Endothelial cell of umbilical vein (primary cell): ENCODE data around the gene CACNA2D1. TPM values are rescaled to one million over a fixed set of nuclear protein-coding genes. Genes with fewer than 3 reads are reported as not detected.

Source experiments
- BruUV-seq: library from RNA; stranded (reverse); fragments of 400-500 nt; replicated peaks from 2 replicates; lab custom pipeline; 2021; lab: Mats Ljungman, UMichigan
- CTCF ChIA-PET: fragments of 300-600, 350-600 bp; sonication (Branson Sonifier 250); formaldehyde crosslinking; loops from one replicate; lab custom pipeline; 2021; ENCODE audit warnings: antibody characterized with exemption, inconsistent platforms; lab: Charles Lee
- POLR2A ChIA-PET: fragments of 300-600, 350-600 bp; sonication (Branson Sonifier 250); formaldehyde crosslinking; loops from one replicate; lab custom pipeline; 2021; ENCODE audit warnings: antibody characterized with exemption, inconsistent platforms; lab: Charles Lee
- DNase-seq: peaks from one replicate; pipeline ENCODE4 v3.0.0-alpha.2; 2011; ENCODE audit warnings: low read depth, low spot score
- FAIRE-seq: peaks from 2 replicates; lab custom pipeline; 2011; peaks lifted over from hg19 to GRCh38; lab: Jason Lieb, UNC
- H2AFZ ChIP-seq: 2 replicates; pipeline ENCODE4 v1.6.0; 2012; ENCODE audit warnings: low read depth, low read length, control low read depth, inconsistent platforms
- H3K27ac ChIP-seq: 2 replicates; pipeline ENCODE4 v1.5.1; 2011; ENCODE audit warnings: low read depth, mild to moderate bottlenecking, control low read depth, low read length, moderate library complexity; ENCODE audit not compliant: insufficient read depth
- H3K27me3 ChIP-seq, 2 experiments: 2 replicates each; pipeline versions ENCODE4 v1.6.0 to v1.6.1; 2011; ENCODE audit warnings: low read length in 2 of 2, mixed read lengths in 1 of 2; ENCODE audit not compliant: control insufficient read depth in 2 of 2, insufficient read depth in 2 of 2
- H3K36me3 ChIP-seq, 2 experiments: 2 replicates in 1 of 2; 3 replicates in 1 of 2; pipeline ENCODE4 v1.5.1; 2011; ENCODE audit warnings: low read length in 2 of 2, mild to moderate bottlenecking in 1 of 2, moderate library complexity in 1 of 2; ENCODE audit not compliant: control insufficient read depth in 2 of 2, insufficient read depth in 2 of 2; ENCODE audit errors: extremely low read depth in 1 of 2
- H3K4me1 ChIP-seq: 3 replicates; pipeline ENCODE4 v1.5.1; 2011; ENCODE audit warnings: mild to moderate bottlenecking, low read length; ENCODE audit not compliant: control insufficient read depth, insufficient read depth; ENCODE audit errors: extremely low read depth
- H3K4me2 ChIP-seq: 2 replicates; pipeline ENCODE4 v1.6.1; 2011; ENCODE audit warnings: low read length, control low read depth, mixed read lengths; ENCODE audit not compliant: insufficient read depth
- H3K4me3 ChIP-seq, 3 experiments: fragments of 200-600 bp in 1 of 3; sonication (generic), shearing (Covaris generic) in 1 of 3; replicated peaks in 1 of 3; 2 replicates each; pipeline ENCODE4 v1.5.1; 2011 to 2016; ENCODE audit warnings: control low read depth in 3 of 3, low read length in 3 of 3, mild to moderate bottlenecking in 2 of 3, inconsistent platforms in 1 of 3, low read depth in 1 of 3, moderate library complexity in 1 of 3; ENCODE audit not compliant: insufficient read depth in 1 of 3
- H3K79me2 ChIP-seq: 2 replicates; pipeline ENCODE4 v1.6.0; 2012; ENCODE audit warnings: low read length, inconsistent platforms; ENCODE audit not compliant: control insufficient read depth, insufficient read depth
- H3K9ac ChIP-seq: replicated peaks from 2 replicates; pipeline ENCODE3; 2011; ENCODE audit warnings: low read length, control low read depth; ENCODE audit not compliant: insufficient read depth; ENCODE audit errors: extremely low read depth
- H3K9me1 ChIP-seq: replicated peaks from 3 replicates; pipeline ENCODE4 v1.6.0; 2011; ENCODE audit warnings: mild to moderate bottlenecking, low read length; ENCODE audit not compliant: control insufficient read depth, insufficient read depth; ENCODE audit errors: extremely low read depth
- H3K9me3 ChIP-seq: replicated peaks from 2 replicates; pipeline ENCODE4 v1.5.1; 2012; ENCODE audit warnings: low read length, inconsistent platforms; ENCODE audit not compliant: control insufficient read depth, insufficient read depth
- H4K20me1 ChIP-seq: replicated peaks from 2 replicates; pipeline ENCODE3; 2011; ENCODE audit warnings: mild to moderate bottlenecking, low read length; ENCODE audit not compliant: control insufficient read depth, insufficient read depth; ENCODE audit errors: extremely low read depth
- CTCF ChIP-seq, 2 donors: IDR thresholded peaks; 1 replicate in 1 of 2; 2 replicates in 1 of 2; pipeline ENCODE4 v1.5.1; 2011; ENCODE audit warnings: low read length in 2 of 2, mild to moderate bottlenecking in 2 of 2, moderate library complexity in 2 of 2, control low read depth in 1 of 2, inconsistent platforms in 1 of 2, low read depth in 1 of 2; ENCODE audit not compliant: insufficient read depth in 1 of 2; ENCODE audit errors: extremely low read depth in 1 of 2
- EZH2 ChIP-seq: IDR thresholded peaks from 2 replicates; pipeline ENCODE4 v1.6.1; 2012; ENCODE audit warnings: borderline replicate concordance, low read depth, mild to moderate bottlenecking, moderate library complexity, low read length, inconsistent platforms; ENCODE audit not compliant: severe bottlenecking
- FOS ChIP-seq: IDR thresholded peaks from 2 replicates; pipeline ENCODE4 v1.6.1; 2011; ENCODE audit warnings: mild to moderate bottlenecking, low read length, moderate library complexity, borderline replicate concordance; ENCODE audit not compliant: insufficient read depth
- JUN ChIP-seq: IDR thresholded peaks from 2 replicates; pipeline ENCODE4 v1.6.1; 2011; ENCODE audit warnings: borderline replicate concordance, low read depth; ENCODE audit not compliant: insufficient read length, insufficient read depth
- MAX ChIP-seq: IDR thresholded peaks from 2 replicates; pipeline ENCODE4 v1.6.1; 2011; ENCODE audit not compliant: insufficient read depth, insufficient read length
- MYC ChIP-seq: IDR thresholded peaks from one replicate; pipeline ENCODE4 v1.6.1; 2011; ENCODE audit warnings: mild to moderate bottlenecking, low read depth, low read length
- POLR2A ChIP-seq: IDR thresholded peaks from 2 replicates; pipeline ENCODE4 v1.6.1; 2012; ENCODE audit warnings: low read depth, mild to moderate bottlenecking, control low read depth, low read length
- dilution Hi-C: fragments of 300-500 bp; cut with MboI; formaldehyde crosslinking; loops from one replicate; pipeline ENCODE4 v1.15.0; 2019; ENCODE audit warnings: low sequenced_read_pairs; ENCODE audit not compliant: extremely low pct_ligation_motif_present
- intact Hi-C: fragments of 100-400 bp; cut with micrococcal nuclease; formaldehyde crosslinking; loops from one replicate; pipeline ENCODE4 v1.10.0; 2022
- polyA plus RNA-seq, 4 experiments: library from polyadenylated mRNA; depleted of rRNA in 3 of 4; stranded (reverse) in 3 of 4; unstranded in 1 of 4; fragments of >200 nt; gene quantifications; 2 replicates each; pipeline versions ENCODE4 v1.2.1 to v1.2.3, GENCODE V29; 2011 to 2012; ENCODE audit warnings: missing spikeins in 1 of 4
- total RNA-seq: library from RNA; stranded (reverse); gene quantifications from 2 replicates; pipeline ENCODE4 v1.2.3, GENCODE V29; 2021

The CACNA2D1 gene
- total and polyA plus RNA-seq, 2 donors (not counting 3 experiments of a cell fraction or from before 2014, with no cell fraction given): 4.1 to 38.6 TPM

- BruUV-seq: no TSS peak
- Histone ChIP-seq H3K36me3 (no peaks in the 10 kb centered on the region), H3K9ac (no peak overlapping the region), H3K27me3 (no peaks in the 10 kb centered on the region), H2AFZ (no peak overlapping the region), H3K79me2 (no peaks in the 10 kb centered on the region), H3K9me1 (no peaks in the 10 kb centered on the region), H3K9me3 (no peaks in the 10 kb centered on the region), H3K4me2 (no peak overlapping the region), H4K20me1 (no peaks in the 10 kb centered on the region), H3K4me3 (no peak overlapping the region), H3K4me1 (no peaks in the 10 kb centered on the region), H3K27ac (no peak overlapping the region)
- dilution Hi-C loops (no loop called here), intact Hi-C loops (no loop called here)
- no peak for TF ChIP-seq JUN
- no peak for TF ChIP-seq CTCF (IDR thresholded peaks at IDR 0.05; ENCODE audit: extremely low read depth in 1 of 2, insufficient read depth in 1 of 2, low read depth in 1 of 2, low read length in 2 of 2)
- TF ChIP-seq EZH2: no peak
- no peak for TF ChIP-seq FOS
- no peak for TF ChIP-seq MYC
- ChIA-PET CTCF (no interaction called here), POLR2A (no interaction called here)
- FAIRE-seq (no peak), DNase-seq (no peak)
Measured at GRCh38 chr7:82241356-82241755, 202.2 kb downstream of the CACNA2D1 start.

GRCh38 chr7:82235713-82236112 is 207.9 kb downstream of the CACNA2D1 start:
- H3K9me3 ChIP-seq: no peaks in the 10 kb centered on the region
- ChIA-PET POLR2A (no interaction called here), CTCF (interaction anchor here (1.6 to 1.7 kb wide), 2 partner anchors 193 to 246 kb away, joined by 8 to 66 read pairs; no protein-coding TSS in a partner anchor)
- no peak overlapping the region for H3K4me2 ChIP-seq
- H3K9me1 ChIP-seq: no peaks in the 10 kb centered on the region
- peak; percentile 45 for DNase-seq
- H2AFZ ChIP-seq: no peak overlapping the region
- intact Hi-C loops (loop anchor here (2.0 to 5.0 kb wide), 2 partner anchors 491 to 738 kb away; no protein-coding TSS in a partner anchor), dilution Hi-C loops (no loop called here)
- peaks cover 12% of the 10 kb centered on the region for H3K4me1 ChIP-seq
- no peak overlapping the region for H3K27ac ChIP-seq
- FAIRE-seq: no peak
- H3K27me3 ChIP-seq: no peaks in the 10 kb centered on the region
- H3K4me3 ChIP-seq: no peak overlapping the region
- BruUV-seq: no TSS peak
- no peak overlapping the region for H3K9ac ChIP-seq
- TF ChIP-seq MAX: no peak
- TF ChIP-seq POLR2A: no peak
- no peak for TF ChIP-seq CTCF (IDR thresholded peaks at IDR 0.05; ENCODE audit: extremely low read depth in 1 of 2, insufficient read depth in 1 of 2, low read depth in 1 of 2, low read length in 2 of 2)
- TF ChIP-seq JUN: peak; percentile 36
- peak; percentile 61 for TF ChIP-seq FOS
- H3K36me3 ChIP-seq: no peaks in the 10 kb centered on the region
- no peaks in the 10 kb centered on the region for H4K20me1 ChIP-seq
- no peaks in the 10 kb centered on the region for H3K79me2 ChIP-seq
